HEK293T (cell line): ENCODE data around the gene RETN.

Experiments
- BHLHE40 ChIP-seq: fragments of 450-650 bp; IDR thresholded peaks from 2 replicates; pipeline ENCODE4 v1.6.1; 2016; ENCODE audit warnings: mild to moderate bottlenecking, moderate library complexity, borderline replicate concordance
- FOXA1 ChIP-seq: fragments of 450-650 bp; IDR thresholded peaks from 2 replicates; pipeline ENCODE4 v1.6.1; 2016; ENCODE audit warnings: mild to moderate bottlenecking
- FOXK2 ChIP-seq: fragments of 450-650 bp; IDR thresholded peaks from 2 replicates; pipeline ENCODE4 v1.6.1; 2016; ENCODE audit warnings: mild to moderate bottlenecking
- FOXM1 ChIP-seq: fragments of 450-650 bp; IDR thresholded peaks from 2 replicates; pipeline ENCODE4 v1.6.1; 2017; ENCODE audit warnings: mild to moderate bottlenecking, borderline replicate concordance
- HDGF ChIP-seq: fragments of 450-650 bp; IDR thresholded peaks from 2 replicates; pipeline ENCODE4 v1.6.1; 2017; ENCODE audit warnings: antibody characterized with exemption, borderline replicate concordance
- SP1 ChIP-seq: fragments of 450-650 bp; IDR thresholded peaks from 2 replicates; pipeline ENCODE4 v1.6.1; 2017
- SUZ12 ChIP-seq: fragments of 450-650 bp; IDR thresholded peaks from 2 replicates; pipeline ENCODE4 v1.6.1; 2016; ENCODE audit warnings: mild to moderate bottlenecking
- TARDBP ChIP-seq: fragments of 450-650 bp; IDR thresholded peaks from 2 replicates; pipeline ENCODE4 v1.6.1; 2016
- ZNF384 ChIP-seq: fragments of 450-650 bp; IDR thresholded peaks from 2 replicates; pipeline ENCODE4 v1.6.1; 2016
- TF ChIP-seq, protein P1 (sequence below): fragments of 450-650 bp; IDR thresholded peaks from 2 replicates; pipeline ENCODE4 v1.6.1; 2016

DNA sequence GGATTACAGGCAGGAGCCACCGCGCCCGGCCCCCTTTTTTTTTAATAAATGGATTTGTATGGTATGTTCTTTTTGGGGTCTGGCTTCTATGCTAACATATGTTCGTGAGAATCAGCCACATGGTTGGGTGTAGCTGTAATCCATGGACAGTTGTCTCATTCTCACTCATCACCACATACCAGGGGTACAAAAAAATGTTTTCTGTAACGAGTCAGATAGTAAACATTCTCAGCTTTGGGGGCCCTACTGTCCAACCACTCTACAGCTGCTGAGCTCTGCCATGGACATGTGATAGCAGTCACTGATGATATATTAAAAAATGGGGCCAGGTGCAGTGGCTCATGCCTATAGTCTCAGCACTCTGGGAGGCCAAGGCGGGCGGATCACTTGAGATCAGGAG, 5.1 kb upstream of the RETN start:
- TF ChIP-seq FOXM1 (no peak), ZNF384 (no peak), BHLHE40 (no peak), TARDBP (no peak), FOXA1 (no peak), FOXK2 (no peak), SP1 (no peak), SUZ12 (no peak), HDGF (no peak)
- TF ChIP-seq, protein P1, sequence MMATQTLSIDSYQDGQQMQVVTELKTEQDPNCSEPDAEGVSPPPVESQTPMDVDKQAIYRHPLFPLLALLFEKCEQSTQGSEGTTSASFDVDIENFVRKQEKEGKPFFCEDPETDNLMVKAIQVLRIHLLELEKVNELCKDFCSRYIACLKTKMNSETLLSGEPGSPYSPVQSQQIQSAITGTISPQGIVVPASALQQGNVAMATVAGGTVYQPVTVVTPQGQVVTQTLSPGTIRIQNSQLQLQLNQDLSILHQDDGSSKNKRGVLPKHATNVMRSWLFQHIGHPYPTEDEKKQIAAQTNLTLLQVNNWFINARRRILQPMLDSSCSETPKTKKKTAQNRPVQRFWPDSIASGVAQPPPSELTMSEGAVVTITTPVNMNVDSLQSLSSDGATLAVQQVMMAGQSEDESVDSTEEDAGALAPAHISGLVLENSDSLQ, result no peak
